ENCODE data around the gene PLLP.

The PLLP gene

GRCh38 chr16:57284209-57284951 lies at the start of gene PLLP:
Gene PLLP, minus strand, starts transcription at chr16:57284672. Its CDS starts 132 bp downstream, at chr16:57284540.
- H3K27ac ChIP-seq: peak within 1 kb of the TSS; percentile 69
- no peak for TF ChIP-seq CTCF (conservative IDR thresholded peaks at IDR 0.05)
- TF ChIP-seq ZFX (IDR thresholded peaks at IDR 0.05): 0 out of 2 replicates have a peak, but pooled peaks have one; percentile 29

GRCh38 chr16:57333402-57333801 lies 48.9 kb upstream of the PLLP start:
- TF ChIP-seq ZFX (IDR thresholded peaks at IDR 0.05) (no peak), CTCF (conservative IDR thresholded peaks at IDR 0.05) (no peak)

GRCh38 chr16:57331355-57331754 lies 46.9 kb upstream of the PLLP start:
- TF ChIP-seq ZFX (IDR thresholded peaks at IDR 0.05) (no peak), CTCF (conservative IDR thresholded peaks at IDR 0.05) (no peak)
- H3K27ac ChIP-seq: no peak overlapping the region

More at GRCh38 chr16:57333402-57333801, 48.9 kb upstream of the PLLP start:
- H3K27ac ChIP-seq: no peak overlapping the region

- TF ChIP-seq CTCF (conservative IDR thresholded peaks at IDR 0.05) (no peak), ZFX (IDR thresholded peaks at IDR 0.05) (no peak)
- no peak overlapping the region for H3K27ac ChIP-seq
These were observed 45.4 kb upstream of the PLLP start for GRCh38 chr16:57329718-57330327.

- no peak for TF ChIP-seq ZFX (IDR thresholded peaks at IDR 0.05)
- no peak for TF ChIP-seq CTCF (conservative IDR thresholded peaks at IDR 0.05)
- H3K27ac ChIP-seq: no peak overlapping the region
These were observed 41.0 kb upstream of the PLLP start for GRCh38 chr16:57325458-57325857.

GRCh38 chr16:57324749-57325148 lies 40.3 kb upstream of the PLLP start:
- H3K27ac ChIP-seq: no peak overlapping the region
- TF ChIP-seq ZFX (IDR thresholded peaks at IDR 0.05): no peak

- no peak overlapping the region for H3K27ac ChIP-seq
- TF ChIP-seq ZFX (IDR thresholded peaks at IDR 0.05) (no peak), CTCF (conservative IDR thresholded peaks at IDR 0.05) (no peak)
These were observed 35.2 kb upstream of the PLLP start for GRCh38 chr16:57319646-57320045.

All from C4-2B (cell line).